Stimulated activated CD4-positive, alpha-beta T cell treated with anti-CD3 and anti-CD28 coated beads, Interleukin-4, amount 100 ng/mL, for 4 hours (primary cell): ENCODE results near the gene CD44.

ENCODE experiments used
- DNase-seq, 2 experiments: peaks; one replicate each; pipeline ENCODE4 v3.0.0-alpha.2; 2020

Gene CD44

DNA sequence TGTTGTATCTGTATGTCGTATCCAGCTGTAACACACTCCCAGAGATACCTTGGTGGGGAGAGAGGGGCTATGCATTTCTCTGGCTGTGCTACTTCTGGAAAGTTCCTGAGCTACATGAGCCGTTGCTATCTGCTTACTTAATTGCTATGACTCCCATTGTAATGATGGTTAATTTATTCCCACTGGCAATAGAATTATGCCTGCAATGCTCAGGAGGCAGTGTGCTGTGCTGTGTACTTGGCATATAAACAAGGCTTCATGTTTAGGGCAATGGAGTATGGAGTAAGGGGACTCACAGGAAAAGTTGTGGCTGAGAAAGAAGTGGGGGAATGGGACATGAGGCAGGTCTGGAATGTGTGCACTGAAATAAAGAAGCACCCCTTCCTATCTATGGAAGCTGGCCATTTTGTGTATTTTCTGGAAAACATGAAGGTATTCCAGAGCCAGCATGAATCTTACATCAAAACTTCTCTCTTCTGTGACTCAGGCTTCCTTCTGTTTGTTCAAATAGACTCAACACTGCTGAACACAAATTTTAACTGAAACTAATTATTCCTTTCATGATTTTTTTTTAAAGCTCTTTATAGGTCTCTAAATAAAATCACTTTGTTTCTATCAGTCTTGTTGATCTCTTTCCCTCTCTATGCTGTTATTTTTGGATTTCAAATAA, 40.6 kb downstream of the CD44 start:
- no peak for DNase-seq

DNA sequence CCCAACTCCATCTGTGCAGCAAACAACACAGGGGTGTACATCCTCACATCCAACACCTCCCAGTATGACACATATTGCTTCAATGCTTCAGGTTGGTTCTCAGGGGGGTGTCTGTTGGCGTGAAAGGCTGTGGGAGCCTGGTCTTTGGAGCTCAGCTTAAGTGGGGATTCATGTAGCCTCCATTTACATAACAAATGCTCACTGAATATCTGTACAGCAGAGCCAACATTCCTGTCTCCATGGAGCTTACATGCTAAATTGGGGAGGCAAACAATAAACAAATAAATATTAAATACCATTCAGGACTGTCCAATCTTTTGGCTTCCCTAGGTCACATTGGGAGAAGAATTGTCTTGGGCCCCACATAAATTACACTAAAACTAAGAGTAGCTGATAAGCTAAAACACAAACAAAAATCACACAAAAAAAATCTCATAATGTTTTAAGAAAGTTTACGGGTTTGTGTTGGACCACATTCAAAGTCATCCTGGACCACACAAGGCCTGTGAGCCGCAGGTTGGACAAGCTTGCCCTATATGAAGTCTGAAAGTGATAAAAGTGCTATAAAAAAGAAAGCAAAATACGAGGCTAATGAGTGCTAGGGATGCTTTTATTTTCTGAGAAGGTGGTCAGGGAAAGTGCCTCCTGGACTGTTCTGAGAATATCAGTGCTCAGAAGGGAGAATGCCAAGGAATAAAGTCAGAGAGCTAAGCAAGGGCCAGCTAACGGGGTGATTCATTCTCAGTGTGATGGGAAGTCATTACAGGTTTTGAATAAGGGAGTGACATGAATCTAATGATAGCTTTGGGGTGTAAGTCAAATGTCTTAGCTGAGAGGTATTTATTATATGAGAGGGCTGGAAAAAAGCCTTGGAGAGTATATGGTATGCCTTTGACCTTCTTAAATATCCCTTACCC, 41.6 kb downstream of the CD44 start:
- no peak for DNase-seq

DNA sequence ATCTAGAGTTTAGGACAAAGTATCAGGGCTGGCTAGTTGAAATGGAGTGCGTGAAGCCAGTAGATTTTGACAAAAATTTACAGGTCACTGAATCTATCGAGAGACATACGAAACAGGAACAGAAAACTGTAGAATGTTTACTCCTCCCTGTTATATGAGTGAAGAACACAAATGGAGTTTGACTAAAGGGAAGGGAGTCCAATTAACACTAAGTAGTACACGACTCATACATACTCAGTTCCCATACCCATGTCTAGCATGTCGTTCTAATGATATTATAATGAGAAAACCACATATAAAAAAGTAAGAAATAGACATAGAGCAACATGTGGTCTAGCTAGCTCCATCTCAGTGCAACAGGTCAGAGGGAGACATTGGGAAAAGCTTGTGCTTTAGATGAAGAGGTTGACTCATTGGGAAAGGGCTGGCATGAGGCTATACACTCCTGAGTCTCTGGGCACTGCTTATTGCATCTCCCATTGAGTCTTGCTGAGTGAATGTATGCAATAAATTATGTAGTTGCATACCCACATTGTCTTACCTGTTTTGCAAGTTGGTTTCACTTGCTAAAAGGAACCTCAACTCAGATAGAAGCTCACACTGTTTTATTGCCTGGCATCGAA, 43.5 kb downstream of the CD44 start:
- no peak for DNase-seq

DNA sequence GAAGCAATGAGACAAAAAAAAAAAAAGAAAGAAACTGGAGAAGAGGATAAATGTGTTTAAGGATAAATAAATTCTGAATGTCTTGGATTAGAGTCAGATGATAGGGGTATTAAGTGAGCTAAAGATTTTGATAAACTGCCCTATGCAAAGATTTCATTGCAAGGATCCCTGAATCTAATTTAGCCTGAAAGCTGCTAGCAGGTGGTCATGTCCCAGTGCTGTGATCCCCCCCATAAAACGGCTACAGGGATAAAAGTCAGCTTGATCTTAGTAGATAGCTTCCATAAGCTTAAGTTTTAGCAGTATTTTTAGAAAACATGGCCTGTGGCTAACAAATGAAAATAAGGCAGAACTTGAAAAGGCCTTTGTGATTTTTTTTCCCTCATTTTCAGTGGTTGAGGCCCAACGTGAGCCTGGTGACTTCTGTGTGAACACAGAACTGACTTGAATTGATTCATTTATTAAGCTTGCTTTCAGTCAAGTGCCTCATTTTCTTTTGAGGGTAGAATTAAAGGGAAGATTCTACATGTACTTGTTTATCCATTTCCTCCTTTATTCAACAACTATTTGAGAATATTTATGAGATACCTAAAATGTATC, 44.5 kb downstream of the CD44 start:
- no peak for DNase-seq

DNA sequence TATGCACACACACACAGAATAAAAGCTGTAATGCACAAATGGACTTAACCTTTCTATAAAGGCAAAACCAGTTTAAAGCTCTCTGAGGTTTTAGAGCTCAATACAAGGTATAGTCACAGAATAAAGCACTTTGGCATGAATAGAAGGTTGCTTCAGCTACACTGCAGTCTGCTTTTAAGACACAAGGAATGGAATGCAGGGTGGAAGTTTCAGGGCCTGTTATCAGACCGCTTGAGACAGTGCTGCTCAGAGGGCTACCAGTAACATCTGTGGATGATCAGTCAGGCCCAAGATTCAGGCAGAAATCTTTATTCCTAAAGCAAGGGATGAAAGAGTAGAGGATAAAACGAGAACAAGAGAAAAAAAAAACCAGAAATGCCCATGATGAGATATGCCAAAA, 46.7 kb downstream of the CD44 start:
- DNase-seq: no peak

DNA sequence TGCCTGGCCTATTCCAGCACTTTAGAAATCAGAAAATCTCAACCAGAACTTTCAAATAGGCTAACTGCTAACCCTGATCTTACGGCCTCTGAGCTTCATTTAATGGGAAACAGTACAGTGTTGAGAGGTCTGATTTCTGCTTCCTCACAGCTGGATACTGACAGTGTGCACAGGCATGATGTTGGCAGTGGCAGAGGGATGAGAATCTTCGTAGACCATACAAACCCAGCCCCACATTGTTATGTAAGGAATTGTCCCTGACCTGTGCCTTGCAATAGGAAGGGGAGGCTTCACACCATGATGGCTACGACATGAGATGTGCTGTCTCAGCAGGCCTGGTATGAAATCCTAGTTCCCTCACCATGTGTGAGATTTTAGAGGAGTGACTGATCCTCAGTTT, 49.0 kb downstream of the CD44 start:
- no peak for DNase-seq

DNA sequence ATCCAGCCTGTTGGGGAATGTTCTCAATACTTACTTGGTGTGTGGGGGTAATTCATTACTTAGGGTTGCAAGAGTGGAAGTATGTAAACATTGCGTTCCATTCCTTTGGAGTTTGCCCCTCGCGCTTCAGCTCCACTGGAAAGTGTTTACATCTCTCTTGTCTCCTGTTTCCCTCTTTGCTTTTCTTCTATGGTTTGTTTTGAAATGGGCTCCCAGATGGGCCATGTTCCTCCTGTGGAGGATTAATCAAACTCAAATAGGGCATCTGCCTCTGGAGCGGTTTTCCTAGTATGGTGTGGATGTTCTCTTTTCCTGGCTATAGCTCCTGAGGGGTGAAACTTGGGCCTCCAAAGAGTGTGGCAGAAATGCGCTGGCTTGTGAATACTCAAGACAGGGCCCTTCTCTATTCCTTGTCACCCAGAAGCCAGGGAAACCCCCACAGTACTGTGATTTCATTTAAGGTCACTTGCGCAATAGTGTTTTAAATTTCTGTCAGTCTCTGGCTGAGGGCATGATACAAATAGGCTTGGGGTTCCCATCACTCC, 51.9 kb downstream of the CD44 start:
- no peak for DNase-seq

DNA sequence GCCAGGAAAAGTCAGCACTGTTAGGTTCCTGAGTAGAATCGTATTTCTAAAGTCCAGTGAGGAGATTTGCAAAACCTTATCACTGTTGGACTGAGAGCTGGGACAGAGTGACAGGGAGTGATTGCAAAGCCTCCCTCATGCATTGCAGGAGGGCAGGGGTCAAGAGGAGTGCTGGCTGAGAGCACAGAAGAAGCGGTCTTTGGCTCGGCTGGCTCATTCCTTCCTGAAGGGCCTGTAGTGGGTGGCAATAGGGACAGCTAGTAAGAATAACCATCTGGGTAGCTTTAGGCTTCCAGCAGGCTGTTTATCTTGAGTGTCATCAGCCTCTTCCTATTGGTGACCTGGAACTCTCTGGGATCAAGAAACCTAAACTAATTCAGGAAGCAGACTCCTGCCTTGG, 53.4 kb downstream of the CD44 start:
- DNase-seq: no peak

DNA sequence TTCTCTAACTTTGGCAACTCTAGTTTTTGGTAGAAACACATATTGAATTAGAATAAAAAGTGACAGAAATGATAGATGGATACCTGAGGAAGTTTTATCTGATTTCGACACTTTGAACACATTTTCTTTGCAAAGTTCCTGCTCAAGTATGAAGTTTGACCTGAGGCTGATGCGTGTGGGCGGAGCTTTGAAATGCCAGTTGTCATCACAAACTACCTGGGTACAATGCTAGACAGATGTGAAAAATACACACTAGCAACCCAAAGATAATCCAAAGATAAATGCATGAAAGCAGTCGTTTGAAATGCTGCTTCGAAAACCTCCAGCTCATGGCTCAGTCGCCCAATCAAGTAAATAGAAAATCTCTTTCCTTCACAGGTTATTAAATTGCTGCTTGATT, 54.8 kb downstream of the CD44 start:
- no peak for DNase-seq

DNA sequence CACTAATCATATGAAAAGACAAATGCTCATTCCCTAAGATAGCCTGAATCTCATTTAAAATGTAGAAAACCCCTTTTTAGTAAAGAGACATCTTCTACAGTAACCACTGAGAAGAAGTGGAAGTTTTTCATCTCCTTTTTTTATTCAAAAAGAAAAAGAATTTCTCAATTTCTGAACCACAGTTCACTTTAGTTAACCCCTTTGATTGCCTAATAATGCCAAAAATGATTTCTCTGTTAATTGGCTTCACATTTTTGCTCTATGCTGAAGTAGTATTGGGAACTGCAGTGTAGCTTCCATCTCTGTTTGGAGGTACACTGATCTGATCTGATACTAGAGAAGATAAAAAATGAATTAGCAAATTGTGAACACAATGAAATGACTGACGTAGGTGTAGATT, 58.3 kb downstream of the CD44 start:
- DNase-seq: no peak

DNA sequence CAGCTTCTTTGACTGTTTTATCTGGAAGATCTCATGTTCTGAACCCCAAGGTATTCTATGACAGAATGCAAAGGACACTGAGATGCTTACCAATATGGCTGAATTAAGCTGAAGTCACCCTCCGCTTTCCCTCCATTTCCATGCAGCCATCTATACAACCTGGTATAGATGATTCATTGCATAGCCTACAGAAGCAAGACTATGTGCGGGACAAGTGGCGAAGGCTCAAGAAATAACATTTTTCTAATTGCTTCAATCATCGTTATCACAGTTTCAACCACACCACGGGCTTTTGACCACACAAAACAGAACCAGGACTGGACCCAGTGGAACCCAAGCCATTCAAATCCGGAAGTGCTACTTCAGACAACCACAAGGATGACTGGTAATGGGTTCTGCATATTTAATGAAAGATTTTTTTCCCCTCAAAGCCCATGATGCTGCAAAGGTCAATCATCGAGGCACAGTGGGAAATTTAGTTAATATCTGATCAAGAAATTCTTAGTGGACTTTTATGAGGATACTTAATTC, 61.9 kb downstream of the CD44 start:
- DNase-seq: no peak

DNA sequence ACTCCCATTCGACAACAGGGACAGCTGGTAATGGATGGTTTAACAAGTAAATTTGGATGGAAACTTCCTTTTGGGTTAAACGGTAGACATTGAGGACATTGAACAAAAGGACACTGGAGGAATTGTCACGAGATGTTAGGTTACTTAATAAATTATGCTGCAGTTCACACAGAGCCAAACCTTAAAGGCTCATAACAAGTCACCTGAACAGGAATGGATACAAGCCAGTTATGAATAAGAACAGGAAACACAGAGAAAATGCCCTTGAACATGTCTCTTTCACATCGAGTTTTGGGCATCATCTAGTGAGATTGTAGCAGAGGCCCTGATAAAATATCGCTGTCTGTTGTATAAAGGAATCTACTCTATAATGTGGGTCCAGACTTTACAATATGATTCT, 65.6 kb downstream of the CD44 start:
- DNase-seq: no peak

DNA sequence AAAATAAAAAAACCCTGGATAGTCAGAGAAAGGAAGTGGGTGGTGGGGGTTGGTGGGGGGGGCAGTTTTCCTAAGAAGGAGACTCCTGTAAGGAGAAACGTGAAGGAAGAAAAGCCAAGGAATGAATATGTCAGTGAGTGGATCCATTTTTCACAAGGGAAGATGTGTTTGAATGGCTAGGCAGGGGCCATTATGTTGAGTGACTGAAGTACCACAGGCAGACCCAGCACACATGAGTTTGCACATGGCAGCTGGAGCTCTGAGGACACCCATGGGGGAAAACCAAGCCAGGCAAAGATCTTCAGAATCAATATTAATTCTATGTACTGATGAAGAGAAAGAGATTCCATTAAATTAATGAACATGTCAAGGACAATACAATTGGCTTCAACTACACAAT, 67.6 kb downstream of the CD44 start:
- DNase-seq: no peak

DNA sequence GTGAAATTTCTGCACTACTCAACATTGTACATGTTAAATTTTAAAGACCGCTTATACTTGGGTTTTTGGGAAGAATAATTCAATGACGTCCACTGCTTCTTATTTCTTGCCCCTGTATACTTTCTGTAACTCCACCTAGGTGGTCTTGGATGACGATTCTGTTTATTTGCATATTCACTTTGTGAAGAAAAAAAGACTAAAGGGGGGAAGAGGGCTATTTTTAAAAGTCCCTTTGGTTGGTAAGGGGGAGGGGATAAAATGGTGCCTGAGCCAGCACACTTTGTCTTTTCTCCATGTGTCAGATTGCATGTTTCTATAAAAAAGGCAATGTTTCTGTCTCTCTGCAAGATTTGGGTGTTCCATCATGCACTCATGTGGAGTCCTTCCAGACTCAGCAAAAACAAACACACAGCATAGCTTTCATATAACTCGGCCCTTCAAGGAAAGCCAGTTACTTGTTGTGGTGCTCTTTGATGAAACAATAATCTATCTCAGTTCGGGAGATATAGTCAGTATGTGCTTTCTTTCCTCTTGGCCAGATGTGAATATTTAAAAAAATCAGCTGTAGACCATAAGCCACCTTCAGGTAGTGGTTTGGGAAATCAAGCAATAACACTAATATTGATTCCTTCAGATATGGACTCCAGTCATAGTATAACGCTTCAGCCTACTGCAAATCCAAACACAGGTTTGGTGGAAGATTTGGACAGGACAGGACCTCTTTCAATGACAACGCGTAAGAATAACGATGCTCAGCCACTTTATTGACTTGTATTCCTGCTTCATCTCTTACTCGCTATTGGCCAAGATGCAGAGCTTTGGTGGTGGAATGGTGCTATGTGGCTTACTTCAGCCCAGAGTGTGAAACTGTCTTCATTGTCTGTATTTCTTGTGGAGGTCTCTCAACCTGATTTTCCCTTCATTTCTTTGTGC, 68.8 kb downstream of the CD44 start:
- no peak for DNase-seq

DNA sequence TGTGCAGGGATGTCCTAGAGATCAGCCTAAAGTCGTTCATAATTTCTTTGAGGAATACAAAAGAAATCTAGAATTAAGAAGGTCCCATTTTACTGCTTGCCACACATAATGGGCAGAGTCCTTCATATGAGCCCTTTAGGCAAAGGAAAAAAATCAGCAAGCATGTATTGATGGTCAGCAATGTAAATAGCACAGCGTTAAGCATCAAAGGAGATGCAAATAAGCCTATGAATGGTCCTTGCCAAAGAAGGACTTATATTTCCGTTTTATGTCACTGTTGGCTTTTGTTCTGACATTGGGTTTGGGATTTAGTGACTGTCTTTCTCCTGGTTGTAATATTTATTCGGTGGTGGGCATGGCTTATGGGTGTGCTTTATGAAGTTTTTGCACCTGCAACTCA, 69.8 kb downstream of the CD44 start:
- no peak for DNase-seq

DNA sequence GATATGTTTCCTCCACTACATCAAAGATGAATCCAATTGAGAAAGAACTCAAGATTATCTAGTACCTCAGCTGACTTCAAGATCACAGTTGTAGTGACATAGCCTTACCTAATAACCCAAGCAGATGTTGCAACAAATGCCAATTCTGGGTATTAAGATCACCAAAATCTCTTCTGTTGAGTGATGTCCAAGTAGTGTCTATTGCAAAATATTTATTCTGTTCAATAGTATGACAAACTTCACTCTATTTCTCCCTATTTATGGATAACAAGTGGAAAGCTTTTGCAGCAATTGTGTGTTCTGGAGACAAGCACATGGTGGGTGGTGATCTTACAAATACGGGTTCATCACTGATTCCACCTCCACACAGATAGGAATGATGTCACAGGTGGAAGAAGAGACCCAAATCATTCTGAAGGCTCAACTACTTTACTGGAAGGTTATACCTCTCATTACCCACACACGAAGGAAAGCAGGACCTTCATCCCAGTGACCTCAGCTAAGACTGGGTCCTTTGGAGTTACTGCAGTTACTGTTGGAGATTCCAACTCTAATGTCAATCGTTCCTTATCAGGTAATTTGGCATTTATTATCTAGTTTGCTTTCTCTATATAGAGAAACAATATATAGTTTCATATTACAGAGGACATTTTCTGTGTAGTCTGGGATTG, 72.0 kb downstream of the CD44 start:
- no peak for DNase-seq

DNA sequence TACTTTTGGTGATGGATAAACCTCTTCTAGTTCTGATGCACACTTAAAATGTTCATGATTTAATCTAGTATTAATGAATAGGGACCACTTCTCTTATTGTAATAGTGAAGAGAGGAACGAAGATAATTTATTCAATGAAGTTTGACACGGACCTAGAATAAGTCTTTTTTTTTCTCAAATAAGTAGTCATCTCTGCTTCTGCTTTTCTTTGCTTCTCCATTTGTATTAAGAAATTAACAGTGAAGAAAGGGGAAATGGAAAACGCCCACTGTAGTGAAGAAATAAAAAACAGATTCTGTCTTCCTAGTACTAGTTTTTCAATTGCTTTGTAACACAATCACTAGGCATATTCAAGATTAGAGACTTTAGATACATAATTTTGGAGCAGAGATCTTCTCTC, 73.0 kb downstream of the CD44 start:
- DNase-seq: no peak

DNA sequence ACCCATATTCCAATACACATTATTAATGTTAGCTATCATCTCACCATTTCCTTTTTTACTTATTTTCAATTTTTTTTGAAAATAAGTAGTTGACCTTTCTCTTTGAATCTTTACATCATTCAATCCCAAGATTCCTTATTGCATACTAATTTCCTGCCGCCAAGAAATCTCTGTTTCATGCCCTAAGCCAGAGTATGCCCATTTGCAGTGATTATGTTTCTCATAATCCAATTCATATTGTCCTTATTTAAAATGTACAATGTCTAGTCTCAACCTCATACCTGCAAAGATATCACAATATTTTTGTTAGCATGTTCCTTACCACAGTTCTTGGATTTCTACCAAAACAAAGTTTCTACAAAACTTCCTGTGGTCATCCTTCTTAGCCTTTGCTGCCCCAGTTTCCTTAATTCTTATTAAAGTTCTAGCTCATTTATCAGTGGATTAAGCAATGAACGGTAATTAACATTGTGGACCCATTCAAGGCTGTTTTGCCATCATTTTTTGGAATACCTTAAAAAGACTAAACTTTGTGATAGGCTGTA, 75.3 kb downstream of the CD44 start:
- DNase-seq: no peak

DNA sequence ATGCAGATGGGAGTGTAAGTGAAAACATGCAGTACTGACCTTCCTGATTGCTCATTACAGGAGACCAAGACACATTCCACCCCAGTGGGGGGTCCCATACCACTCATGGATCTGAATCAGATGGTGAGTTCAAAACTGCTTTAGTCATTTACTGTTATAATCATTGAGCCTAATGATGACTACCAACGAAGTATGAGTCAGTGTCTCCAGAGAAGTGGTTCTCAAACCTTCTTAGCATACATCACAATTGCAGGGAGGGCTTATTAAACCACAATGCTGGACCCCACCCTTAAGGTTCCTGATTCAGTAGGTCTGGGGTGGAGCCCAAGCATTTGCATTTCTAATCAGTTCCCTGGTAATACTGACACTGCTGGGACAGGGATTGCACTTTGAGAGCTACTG, 75.8 kb downstream of the CD44 start:
- peak; percentile 14 to 63 for DNase-seq

DNA sequence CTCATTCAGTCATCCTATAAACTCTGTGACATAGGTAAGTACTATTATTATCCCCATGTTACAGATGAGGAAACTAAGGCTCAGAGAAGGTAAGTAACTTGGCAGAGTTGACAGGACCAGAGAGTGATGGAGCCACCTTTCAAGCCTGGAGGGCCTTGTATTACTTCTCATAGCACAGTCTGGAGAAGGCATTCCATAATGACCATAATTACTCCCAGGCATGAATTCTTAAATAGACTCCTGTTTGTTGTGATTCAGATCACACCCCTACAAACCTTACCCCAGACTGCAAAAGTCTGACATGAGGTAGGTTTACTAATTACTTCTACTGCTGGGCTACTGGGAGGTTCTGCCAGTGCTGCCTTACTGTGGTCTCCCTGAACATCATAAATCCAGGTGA, 77.0 kb downstream of the CD44 start:
- no peak for DNase-seq
